ENCODE results near the gene PPM1H. TPM values are rescaled to one million over a fixed set of nuclear protein-coding genes. Genes with fewer than 3 reads are reported as not detected.

PPM1H gene
- total and polyA plus RNA-seq, 10 of the 15 experiments (the other 5 are each of a cell fraction or from before 2014, with no cell fraction given), result 0.11 to 0.83 (median 0.49) TPM

DNA sequence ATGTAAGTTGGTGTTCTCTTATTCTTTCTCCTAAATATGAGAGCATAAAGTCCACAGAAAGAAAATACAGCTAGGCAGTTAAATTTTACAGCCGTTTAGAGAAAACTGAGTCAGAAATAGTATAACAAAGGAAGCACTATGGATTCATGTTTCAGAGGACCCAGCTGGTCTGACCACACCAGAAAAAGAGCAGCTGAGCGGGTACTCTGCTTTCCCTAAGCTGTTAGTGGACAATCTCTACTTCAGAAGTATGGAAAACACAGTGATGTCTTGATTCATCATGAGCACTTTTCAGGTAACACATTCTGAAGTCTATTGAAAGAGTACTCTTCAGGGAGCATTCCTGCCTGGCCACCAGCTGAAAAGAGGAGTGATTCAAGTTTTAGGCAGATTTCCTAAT lies 12.4 kb downstream of the PPM1H start:
- Histone ChIP-seq H3K79me2 (ENCODE audit: control insufficient read depth, insufficient read depth, low read length) (no peaks in the 10 kb centered on the region), H4K20me1 (ENCODE audit: control insufficient read depth, insufficient read depth) (no peaks in the 10 kb centered on the region), H2AFZ (ENCODE audit: control insufficient read depth, low read depth, low read length) (no peak overlapping the region), H3K36me3 (ENCODE audit: control insufficient read depth in 2 of 2, insufficient read depth in 2 of 2, low read length in 1 of 2) (no peaks in the 10 kb centered on the region), H3K27ac (ENCODE audit: control insufficient read depth, insufficient read depth) (no peak overlapping the region), H3K4me3 (no peak overlapping the region), H3K4me1 (ENCODE audit: control insufficient read depth, insufficient read depth, low read length) (no peaks in the 10 kb centered on the region), H3K4me2 (ENCODE audit: control insufficient read depth, insufficient read depth) (no peak overlapping the region), H3K9me3 (replicated peaks; ENCODE audit: control insufficient read depth, insufficient read depth, low read length) (no peaks in the 10 kb centered on the region), H3K27me3 (replicated peaks in 1 of 2; ENCODE audit: control insufficient read depth in 2 of 2, insufficient read depth in 2 of 2, low read length in 1 of 2) (no peaks in the 10 kb centered on the region), H3K9ac (ENCODE audit: control insufficient read depth, insufficient read depth, low read length) (no peak overlapping the region)
- FAIRE-seq, result no peak
- no peak for ATAC-seq
- POLR2A ChIA-PET, result no interaction called here
- WGBS (ENCODE audit: insufficient coverage, insufficient replicate concordance, low lambda C conversion rate, missing lambda C conversion rate), result 0% methylated on average over 2 of the region's 2 CpGs
- SMC1A ChIA-PET (ENCODE audit: uncharacterized antibody, unreplicated experiment), result interaction anchor here (1.0 kb wide), 1 partner anchor 11 kb away, joined by 3 read pairs; no protein-coding TSS in a partner anchor
- TF ChIP-seq ZBED1 (IDR thresholded peaks at IDR 0.05; ENCODE audit: borderline replicate concordance), result no peak
- no peak for TF ChIP-seq ZNF622 (IDR thresholded peaks at IDR 0.05)
- TF ChIP-seq TCF3 (IDR thresholded peaks at IDR 0.05; ENCODE audit: borderline replicate concordance, insufficient read depth, low read depth, low read length), result no peak
- TF ChIP-seq ZNF217 (IDR thresholded peaks at IDR 0.05), result no peak
- TF ChIP-seq ATF7 (IDR thresholded peaks at IDR 0.05; ENCODE audit: low read depth), result no peak
- TF ChIP-seq SMAD5 (IDR thresholded peaks at IDR 0.05; ENCODE audit: low read depth), result no peak
- TF ChIP-seq GATAD2B (conservative IDR thresholded peaks at IDR 0.05; ENCODE audit: low read depth), result no peak
- intact Hi-C loops (cut with micrococcal nuclease; ENCODE audit: unreplicated experiment), result no loop called here
- in situ Hi-C loops (cut with MboI), result no loop called here
- CTCF ChIA-PET, result interaction anchor here (1.2 kb wide), 1 partner anchor 104 kb away, joined by 4 read pairs; no protein-coding TSS in a partner anchor
- BruUV-seq (replicated peaks), result no TSS peak
- no peak for DNase-seq (ENCODE audit: low read depth, low spot score)
- RAD21 ChIA-PET (ENCODE audit: unreplicated experiment), result no interaction called here

DNA sequence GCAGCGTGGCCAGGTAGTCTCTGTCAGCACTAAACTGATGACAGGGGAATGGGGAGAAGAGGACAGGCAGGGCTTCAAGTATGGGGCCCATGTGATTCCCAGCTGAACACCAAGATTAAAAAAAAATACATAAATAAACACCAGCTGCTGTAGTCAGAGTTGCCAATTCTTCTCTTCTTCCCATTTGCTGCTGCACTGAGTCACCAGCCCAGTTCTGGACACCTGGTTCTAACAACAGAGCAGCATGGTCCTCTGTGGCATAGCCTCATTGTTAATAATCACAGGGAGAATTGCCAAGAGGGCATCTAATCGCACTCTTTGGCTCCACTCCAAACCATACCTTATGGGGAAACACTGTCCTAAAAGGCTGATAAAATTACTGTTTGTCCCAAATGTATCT lies 15.1 kb downstream of the PPM1H start:
- FAIRE-seq, result no peak
- SMC1A ChIA-PET (ENCODE audit: uncharacterized antibody, unreplicated experiment), result interaction anchor here (2.1 kb wide), 1 partner anchor 10 kb away, joined by 5 read pairs; no protein-coding TSS in a partner anchor
- no peak overlapping the region for H2AFZ ChIP-seq (ENCODE audit: control insufficient read depth, low read depth, low read length)
- intact Hi-C loops (cut with micrococcal nuclease; ENCODE audit: unreplicated experiment), result no loop called here
- H3K4me2 ChIP-seq (ENCODE audit: control insufficient read depth, insufficient read depth), result no peak overlapping the region
- POLR2A ChIA-PET, result no interaction called here
- H3K9me3 ChIP-seq (replicated peaks; ENCODE audit: control insufficient read depth, insufficient read depth, low read length), result no peaks in the 10 kb centered on the region
- CTCF ChIA-PET, result no interaction called here
- H3K27me3 ChIP-seq (replicated peaks in 1 of 2; ENCODE audit: control insufficient read depth in 2 of 2, insufficient read depth in 2 of 2, low read length in 1 of 2), result no peaks in the 10 kb centered on the region
- H3K4me1 ChIP-seq (ENCODE audit: control insufficient read depth, insufficient read depth, low read length), result no peaks in the 10 kb centered on the region
- in situ Hi-C loops (cut with MboI), result no loop called here
- no TSS peak for BruUV-seq (replicated peaks)
- H3K27ac ChIP-seq (ENCODE audit: control insufficient read depth, insufficient read depth), result no peak overlapping the region
- H3K4me3 ChIP-seq, result no peak overlapping the region
- no peak for ATAC-seq
- no peaks in the 10 kb centered on the region for H3K36me3 ChIP-seq (ENCODE audit: control insufficient read depth in 2 of 2, insufficient read depth in 2 of 2, low read length in 1 of 2)
- RAD21 ChIA-PET (ENCODE audit: unreplicated experiment), result no interaction called here
- H4K20me1 ChIP-seq (ENCODE audit: control insufficient read depth, insufficient read depth), result no peaks in the 10 kb centered on the region
- WGBS (ENCODE audit: insufficient coverage, insufficient replicate concordance, low lambda C conversion rate, missing lambda C conversion rate), result 0% methylated on average over 2 of the region's 2 CpGs
- no peak overlapping the region for H3K9ac ChIP-seq (ENCODE audit: control insufficient read depth, insufficient read depth, low read length)
- DNase-seq (ENCODE audit: low read depth, low spot score), result no peak
- no peaks in the 10 kb centered on the region for H3K79me2 ChIP-seq (ENCODE audit: control insufficient read depth, insufficient read depth, low read length)
- TF ChIP-seq FOXM1 (IDR thresholded peaks at IDR 0.05; ENCODE audit: low read depth, low read length), result no peak
- TF ChIP-seq, protein P1, sequence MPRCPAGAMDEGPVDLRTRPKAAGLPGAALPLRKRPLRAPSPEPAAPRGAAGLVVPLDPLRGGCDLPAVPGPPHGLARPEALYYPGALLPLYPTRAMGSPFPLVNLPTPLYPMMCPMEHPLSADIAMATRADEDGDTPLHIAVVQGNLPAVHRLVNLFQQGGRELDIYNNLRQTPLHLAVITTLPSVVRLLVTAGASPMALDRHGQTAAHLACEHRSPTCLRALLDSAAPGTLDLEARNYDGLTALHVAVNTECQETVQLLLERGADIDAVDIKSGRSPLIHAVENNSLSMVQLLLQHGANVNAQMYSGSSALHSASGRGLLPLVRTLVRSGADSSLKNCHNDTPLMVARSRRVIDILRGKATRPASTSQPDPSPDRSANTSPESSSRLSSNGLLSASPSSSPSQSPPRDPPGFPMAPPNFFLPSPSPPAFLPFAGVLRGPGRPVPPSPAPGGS (IDR thresholded peaks at IDR 0.05; ENCODE audit: borderline replicate concordance, insufficient read depth, low read depth, low read length, poor library complexity, severe bottlenecking), result no peak
- TF ChIP-seq STAT1 (conservative IDR thresholded peaks at IDR 0.05), result no peak
- no peak for TF ChIP-seq GABPA (IDR thresholded peaks at IDR 0.05; ENCODE audit: low read depth)
- no peak for TF ChIP-seq FOS (IDR thresholded peaks at IDR 0.05; ENCODE audit: borderline replicate concordance, extremely low read depth, insufficient read length)
- no peak for TF ChIP-seq MYC (IDR thresholded peaks at IDR 0.05; ENCODE audit: insufficient read depth, insufficient read length, insufficient replicate concordance, low read length, severe bottlenecking)
- no peak for TF ChIP-seq POU2F2 (IDR thresholded peaks at IDR 0.05; ENCODE audit: borderline replicate concordance, low read depth, low read length)
- TF ChIP-seq, protein P2, sequence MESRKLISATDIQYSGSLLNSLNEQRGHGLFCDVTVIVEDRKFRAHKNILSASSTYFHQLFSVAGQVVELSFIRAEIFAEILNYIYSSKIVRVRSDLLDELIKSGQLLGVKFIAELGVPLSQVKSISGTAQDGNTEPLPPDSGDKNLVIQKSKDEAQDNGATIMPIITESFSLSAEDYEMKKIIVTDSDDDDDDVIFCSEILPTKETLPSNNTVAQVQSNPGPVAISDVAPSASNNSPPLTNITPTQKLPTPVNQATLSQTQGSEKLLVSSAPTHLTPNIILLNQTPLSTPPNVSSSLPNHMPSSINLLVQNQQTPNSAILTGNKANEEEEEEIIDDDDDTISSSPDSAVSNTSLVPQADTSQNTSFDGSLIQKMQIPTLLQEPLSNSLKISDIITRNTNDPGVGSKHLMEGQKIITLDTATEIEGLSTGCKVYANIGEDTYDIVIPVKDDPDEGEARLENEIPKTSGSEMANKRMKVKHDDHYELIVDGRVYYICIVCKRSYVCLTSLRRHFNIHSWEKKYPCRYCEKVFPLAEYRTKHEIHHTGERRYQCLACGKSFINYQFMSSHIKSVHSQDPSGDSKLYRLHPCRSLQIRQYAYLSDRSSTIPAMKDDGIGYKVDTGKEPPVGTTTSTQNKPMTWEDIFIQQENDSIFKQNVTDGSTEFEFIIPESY (IDR thresholded peaks at IDR 0.05), result no peak
- no peak for TF ChIP-seq RB1 (IDR thresholded peaks at IDR 0.05; ENCODE audit: borderline replicate concordance)
- no peak for TF ChIP-seq GATAD2B (conservative IDR thresholded peaks at IDR 0.05; ENCODE audit: low read depth)
- no peak for TF ChIP-seq WRNIP1 (IDR thresholded peaks at IDR 0.05; ENCODE audit: borderline replicate concordance, low read depth, low read length)

All from GM12878 (cell line).